NT2/D1 (cell line): ENCODE measurements around the gene CRYBG1.

Experiments used
- SUZ12 ChIP-seq: IDR thresholded peaks from 2 replicates; pipeline ENCODE4 v1.6.1; 2011; ENCODE audit not compliant: insufficient read length, insufficient read depth; ENCODE audit errors: extremely low read depth
- YY1 ChIP-seq: IDR thresholded peaks from 2 replicates; pipeline ENCODE4 v1.6.1; 2011; ENCODE audit not compliant: insufficient read length, insufficient read depth

GRCh38 chr6:106518748-106519147, 158.2 kb downstream of the CRYBG1 start:
- TF ChIP-seq YY1: no peak
- TF ChIP-seq SUZ12: no peak
